Common myeloid progenitor, CD34-positive (primary cell): Measurements from ENCODE around the gene CAND1.
"Not testable (repeated sequence)": the region's sequence is repeated elsewhere in the genome, so short reads cannot be mapped to it uniquely, and the experiment has no call there.

ENCODE experiments used
- CTCF ChIA-PET: fragments of 350-600 bp; sonication (Branson Sonifier 250); formaldehyde crosslinking; loops from one replicate; lab custom pipeline; 2021; ENCODE audit warnings: antibody characterized with exemption; lab: Charles Lee
- POLR2A ChIA-PET: fragments of 350-600 bp; sonication (Branson Sonifier 250); formaldehyde crosslinking; loops from one replicate; lab custom pipeline; 2021; ENCODE audit warnings: antibody characterized with exemption; lab: Charles Lee
- DNase-seq, 3 donors: peaks; one replicate each; pipeline versions ENCODE4 v3.0.0 to v3.0.0-alpha.2; 2013
- H3K27ac ChIP-seq, 2 experiments: 1 replicate in 1 of 2; 2 replicates in 1 of 2; pipeline ENCODE4 v1.7.0; 2013; ENCODE audit warnings: inconsistent platforms in 2 of 2, low read length in 2 of 2, mild to moderate bottlenecking in 2 of 2, low read depth in 1 of 2, moderate library complexity in 1 of 2; ENCODE audit not compliant: severe bottlenecking in 2 of 2, insufficient read depth in 1 of 2, poor library complexity in 1 of 2
- H3K27me3 ChIP-seq, 5 experiments: replicated peaks in 2 of 5; 1 replicate in 3 of 5; 2 replicates in 2 of 5; pipeline versions ENCODE4 v1.6.1 to v1.7.0; 2013; ENCODE audit warnings: low read length in 4 of 5, mild to moderate bottlenecking in 2 of 5, moderate library complexity in 2 of 5, inconsistent platforms in 1 of 5; ENCODE audit not compliant: insufficient read depth in 5 of 5, control insufficient read depth in 4 of 5
- H3K36me3 ChIP-seq, 4 experiments: 1 replicate in 2 of 4; 2 replicates in 2 of 4; pipeline versions ENCODE4 v1.6.1 to v1.7.0; 2013; ENCODE audit warnings: low read length in 3 of 4, control low read depth in 1 of 4, mild to moderate bottlenecking in 1 of 4; ENCODE audit not compliant: control insufficient read depth in 4 of 4, insufficient read depth in 4 of 4
- H3K4me1 ChIP-seq, 4 experiments: 1 replicate in 3 of 4; 2 replicates in 1 of 4; pipeline versions ENCODE4 v1.6.1 to v1.7.1; 2013; ENCODE audit warnings: low read length in 3 of 4, mild to moderate bottlenecking in 3 of 4, control low read depth in 1 of 4, inconsistent platforms in 1 of 4, moderate library complexity in 1 of 4; ENCODE audit not compliant: control insufficient read depth in 4 of 4, insufficient read depth in 4 of 4; ENCODE audit errors: control extremely low read depth in 1 of 4
- H3K4me3 ChIP-seq, 7 experiments: 1 replicate in 4 of 7; 2 replicates in 3 of 7; pipeline versions ENCODE4 v1.5.1 to v1.7.0; 2013; ENCODE audit warnings: mild to moderate bottlenecking in 7 of 7, low read length in 6 of 7, moderate library complexity in 6 of 7, inconsistent platforms in 2 of 7, low read depth in 2 of 7, control low read depth in 1 of 7; ENCODE audit not compliant: insufficient read depth in 4 of 7, control insufficient read depth in 1 of 7; ENCODE audit errors: extremely low read depth in 1 of 7
- H3K9me3 ChIP-seq, 5 experiments: 1 replicate in 4 of 5; 2 replicates in 1 of 5; pipeline versions ENCODE4 v1.6.1 to v1.7.1; 2013; ENCODE audit warnings: low read length in 4 of 5, mild to moderate bottlenecking in 2 of 5, inconsistent platforms in 1 of 5, low read depth in 1 of 5, moderate library complexity in 1 of 5; ENCODE audit not compliant: control insufficient read depth in 4 of 5, insufficient read depth in 2 of 5; ENCODE audit errors: control extremely low read depth in 1 of 5
- WGBS: methylation state at CpG from one replicate; pipeline ENCODE4 v1.1.5; 2013; ENCODE audit not compliant: insufficient coverage; 5-methylcytosine and 5-hydroxymethylcytosine counted together

The CAND1 gene

GRCh38 chr12:67331123-67331522, 62.0 kb downstream of the CAND1 start:
- POLR2A ChIA-PET: no interaction called here
- no peaks in the 10 kb centered on the region for H3K36me3 ChIP-seq
- no peak for DNase-seq
- H3K27ac ChIP-seq: no peak overlapping the region
- WGBS: 67% methylated on average over 1 of the region's 1 CpG
- H3K9me3 ChIP-seq: no peaks in the 10 kb centered on the region
- CTCF ChIA-PET: interaction anchor here (1.1 kb wide), 1 partner anchor 8 kb away, joined by 3 read pairs; no protein-coding TSS in a partner anchor
- H3K4me1 ChIP-seq: no peaks in the 10 kb centered on the region
- no peak overlapping the region for H3K4me3 ChIP-seq
- H3K27me3 ChIP-seq: no peaks in the 10 kb centered on the region

- no peak for DNase-seq
- Histone ChIP-seq H3K36me3 (no peaks in the 10 kb centered on the region), H3K9me3 (no peaks in the 10 kb centered on the region), H3K27ac (no peak overlapping the region), H3K4me1 (no peaks in the 10 kb centered on the region), H3K27me3 (no peaks in the 10 kb centered on the region), H3K4me3 (no peak overlapping the region)
- POLR2A ChIA-PET: no interaction called here
- CTCF ChIA-PET: interaction anchor here (1.1 to 1.5 kb wide), 2 partner anchors 9 to 11 kb away, joined by 3 read pairs; no protein-coding TSS in a partner anchor
Measured at GRCh38 chr12:67331828-67332227, 62.7 kb downstream of the CAND1 start.

GRCh38 chr12:67333649-67334048, 64.5 kb downstream of the CAND1 start:
- Histone ChIP-seq H3K9me3 (peaks cover 0 to 2% (median 0%) of the 10 kb centered on the region in 5 experiments), H3K4me3 (no peak overlapping the region), H3K27ac (no peak overlapping the region), H3K36me3 (no peaks in the 10 kb centered on the region), H3K4me1 (no peaks in the 10 kb centered on the region), H3K27me3 (no peaks in the 10 kb centered on the region)
- DNase-seq: no peak
- no CpG with 5 or more reads among the region's 1 CpG for WGBS
- ChIA-PET POLR2A (no interaction called here), CTCF (no interaction called here)

GRCh38 chr12:67338426-67338825, 69.3 kb downstream of the CAND1 start:
- no peaks in the 10 kb centered on the region for H3K36me3 ChIP-seq
- no peaks in the 10 kb centered on the region for H3K27me3 ChIP-seq
- no peaks in the 10 kb centered on the region for H3K4me1 ChIP-seq
- H3K9me3 ChIP-seq: peaks cover 0 to 13% (median 0%) of the 10 kb centered on the region in 5 experiments
- no peak overlapping the region for H3K4me3 ChIP-seq
- ChIA-PET CTCF (no interaction called here), POLR2A (no interaction called here)
- H3K27ac ChIP-seq: no peak overlapping the region
- DNase-seq: no peak

DNA sequence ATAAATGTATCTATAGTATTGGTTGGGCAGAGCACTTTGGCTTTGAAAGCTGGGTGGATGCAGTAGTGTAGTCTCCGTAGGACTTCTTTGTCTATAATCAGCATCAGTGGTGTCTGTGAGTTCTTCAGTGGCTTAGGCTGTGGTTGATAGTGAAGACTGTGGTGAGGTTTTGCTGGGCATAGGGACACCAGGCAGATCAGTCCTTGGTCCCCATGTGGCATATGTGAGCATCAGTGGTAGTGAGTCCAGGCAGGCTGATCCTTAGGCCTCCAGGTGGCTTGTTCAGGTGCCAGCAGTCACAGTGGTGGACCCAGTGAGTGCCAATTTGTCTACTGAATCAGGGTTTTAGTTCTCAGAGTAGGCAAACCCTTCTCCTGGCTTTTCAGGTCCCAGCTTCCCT, 70.4 kb downstream of the CAND1 start:
- Histone ChIP-seq H3K4me3 (no peak overlapping the region), H3K27ac (no peak overlapping the region), H3K36me3 (no peaks in the 10 kb centered on the region), H3K27me3 (no peaks in the 10 kb centered on the region), H3K4me1 (no peaks in the 10 kb centered on the region), H3K9me3 (peaks cover 0 to 13% (median 0%) of the 10 kb centered on the region in 5 experiments)
- ChIA-PET POLR2A (no interaction called here), CTCF (no interaction called here)
- 100% methylated on average over 1 of the region's 1 CpG for WGBS
- DNase-seq: no peak

DNA sequence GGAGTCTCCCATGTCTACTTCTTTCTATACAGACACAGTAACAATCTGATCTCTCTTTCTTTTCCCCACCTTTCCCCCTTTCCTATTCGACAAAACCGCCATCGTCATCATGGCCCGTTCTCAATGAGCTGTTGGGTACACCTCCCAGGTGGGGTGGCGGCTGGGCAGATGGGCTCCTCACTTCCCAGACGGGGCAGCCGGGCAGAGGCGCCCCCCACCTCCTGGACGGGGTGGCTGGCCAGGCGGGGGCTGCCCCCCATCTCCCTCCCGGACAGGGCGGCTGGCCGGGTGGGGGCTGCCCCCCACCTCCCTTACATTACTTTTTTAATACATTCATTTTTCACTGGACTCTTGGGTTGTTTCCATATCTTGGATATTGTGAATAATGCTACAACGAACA, 71.9 kb downstream of the CAND1 start:
- H3K36me3 ChIP-seq, H3K27me3 ChIP-seq, DNase-seq, POLR2A ChIA-PET, H3K27ac ChIP-seq, H3K4me3 ChIP-seq, CTCF ChIA-PET, H3K4me1 ChIP-seq: not testable (repeated sequence)
- peaks cover 0 to 13% (median 0%) of the 10 kb centered on the region in 5 experiments for H3K9me3 ChIP-seq
- WGBS: 98% methylated on average over 9 of the region's 14 CpGs

GRCh38 chr12:67344979-67345710, 76.0 kb downstream of the CAND1 start:
- POLR2A ChIA-PET: no interaction called here
- no CpG with 5 or more reads among the region's 2 CpGs for WGBS
- Histone ChIP-seq H3K27me3 (no peaks in the 10 kb centered on the region), H3K4me1 (no peaks in the 10 kb centered on the region), H3K9me3 (peaks cover 0 to 2% (median 0%) of the 10 kb centered on the region in 5 experiments), H3K27ac (no peak overlapping the region), H3K36me3 (no peaks in the 10 kb centered on the region), H3K4me3 (no peak overlapping the region)
- CTCF ChIA-PET: interaction anchor here (1.7 kb wide), 1 partner anchor 9 kb away, joined by 7 read pairs; no protein-coding TSS in a partner anchor
- DNase-seq: no peak
